Measurements from ENCODE around the gene SMYD3. TPM values are rescaled to one million over a fixed set of nuclear protein-coding genes. Genes with fewer than 3 reads are reported as not detected.

Gene SMYD3
- polyA plus RNA-seq, 1 donor from 2014 or later = 48.6 TPM

- H4K20me1 ChIP-seq (ENCODE audit: insufficient read depth) = no peaks in the 10 kb centered on the region
- H3K9ac ChIP-seq (ENCODE audit: low read length) = no peak overlapping the region
- no peak overlapping the region for H3K27ac ChIP-seq (ENCODE audit: low read length)
- no peaks in the 10 kb centered on the region for H3K79me2 ChIP-seq (replicated peaks; ENCODE audit: insufficient read depth, low read length)
- no peak overlapping the region for H2AFZ ChIP-seq (ENCODE audit: low read depth, low read length)
- H3K9me2 ChIP-seq (ENCODE audit: insufficient read depth, low read length) = no peaks in the 10 kb centered on the region
- H3K4me2 ChIP-seq (ENCODE audit: low read length) = no peak overlapping the region
- no peaks in the 10 kb centered on the region for H3K9me3 ChIP-seq (ENCODE audit: low read length)
- H3K4me3 ChIP-seq (ENCODE audit: low read length) = no peak overlapping the region
- no peaks in the 10 kb centered on the region for H3K36me3 ChIP-seq (ENCODE audit: insufficient read depth, low read length)
- H3K27me3 ChIP-seq (ENCODE audit: insufficient read depth, low read depth, low read length) = no peaks in the 10 kb centered on the region
- H3F3A ChIP-seq (ENCODE audit: insufficient read depth, low read length, poor library complexity, severe bottlenecking) = no peaks in the 10 kb centered on the region
- TF ChIP-seq RAD21 (conservative IDR thresholded peaks at IDR 0.05) (no peak), EP300 (conservative IDR thresholded peaks at IDR 0.05; ENCODE audit: poor library complexity, severe bottlenecking) (no peak), EZH2 (IDR thresholded peaks at IDR 0.05; ENCODE audit: borderline replicate concordance, insufficient read depth, low read length, poor library complexity, severe bottlenecking) (no peak), MXI1 (conservative IDR thresholded peaks at IDR 0.05; ENCODE audit: poor library complexity, severe bottlenecking) (no peak), CTCF (IDR thresholded peaks at IDR 0.05; ENCODE audit: poor library complexity, severe bottlenecking) (no peak), TAF1 (IDR thresholded peaks at IDR 0.05; ENCODE audit: low read depth) (no peak), POLR2AphosphoS5 (IDR thresholded peaks at IDR 0.05) (no peak), SMC3 (conservative IDR thresholded peaks at IDR 0.05; ENCODE audit: poor library complexity) (no peak)
- TF ChIP-seq, protein P1, sequence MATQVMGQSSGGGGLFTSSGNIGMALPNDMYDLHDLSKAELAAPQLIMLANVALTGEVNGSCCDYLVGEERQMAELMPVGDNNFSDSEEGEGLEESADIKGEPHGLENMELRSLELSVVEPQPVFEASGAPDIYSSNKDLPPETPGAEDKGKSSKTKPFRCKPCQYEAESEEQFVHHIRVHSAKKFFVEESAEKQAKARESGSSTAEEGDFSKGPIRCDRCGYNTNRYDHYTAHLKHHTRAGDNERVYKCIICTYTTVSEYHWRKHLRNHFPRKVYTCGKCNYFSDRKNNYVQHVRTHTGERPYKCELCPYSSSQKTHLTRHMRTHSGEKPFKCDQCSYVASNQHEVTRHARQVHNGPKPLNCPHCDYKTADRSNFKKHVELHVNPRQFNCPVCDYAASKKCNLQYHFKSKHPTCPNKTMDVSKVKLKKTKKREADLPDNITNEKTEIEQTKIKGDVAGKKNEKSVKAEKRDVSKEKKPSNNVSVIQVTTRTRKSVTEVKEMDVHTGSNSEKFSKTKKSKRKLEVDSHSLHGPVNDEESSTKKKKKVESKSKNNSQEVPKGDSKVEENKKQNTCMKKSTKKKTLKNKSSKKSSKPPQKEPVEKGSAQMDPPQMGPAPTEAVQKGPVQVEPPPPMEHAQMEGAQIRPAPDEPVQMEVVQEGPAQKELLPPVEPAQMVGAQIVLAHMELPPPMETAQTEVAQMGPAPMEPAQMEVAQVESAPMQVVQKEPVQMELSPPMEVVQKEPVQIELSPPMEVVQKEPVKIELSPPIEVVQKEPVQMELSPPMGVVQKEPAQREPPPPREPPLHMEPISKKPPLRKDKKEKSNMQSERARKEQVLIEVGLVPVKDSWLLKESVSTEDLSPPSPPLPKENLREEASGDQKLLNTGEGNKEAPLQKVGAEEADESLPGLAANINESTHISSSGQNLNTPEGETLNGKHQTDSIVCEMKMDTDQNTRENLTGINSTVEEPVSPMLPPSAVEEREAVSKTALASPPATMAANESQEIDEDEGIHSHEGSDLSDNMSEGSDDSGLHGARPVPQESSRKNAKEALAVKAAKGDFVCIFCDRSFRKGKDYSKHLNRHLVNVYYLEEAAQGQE (IDR thresholded peaks at IDR 0.05; ENCODE audit: borderline replicate concordance) = no peak
These were observed 78.4 kb downstream of the SMYD3 start for GRCh38 chr1:246428542-246429308.

DNA sequence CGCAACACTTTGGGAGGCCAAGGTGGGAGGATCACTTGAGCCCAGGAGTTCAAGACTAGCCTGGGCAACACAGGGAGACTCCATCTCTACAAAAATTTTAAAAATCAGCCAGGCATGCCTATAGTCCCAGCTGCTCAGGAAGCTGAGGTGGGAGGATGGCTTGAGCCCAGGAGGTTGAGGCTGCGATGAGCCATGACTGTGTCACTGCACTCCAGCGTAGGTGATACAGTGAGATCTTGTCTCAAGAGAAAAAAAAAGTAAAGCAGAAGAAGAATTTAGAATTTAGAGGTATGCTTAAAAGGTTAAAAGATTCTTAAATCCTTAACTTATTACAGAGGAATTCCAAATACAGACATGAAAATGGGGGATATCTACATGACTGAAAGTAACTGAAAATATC is 79.5 kb downstream of the SMYD3 start:
- Histone ChIP-seq H2AFZ (ENCODE audit: low read depth, low read length) (no peak overlapping the region), H3K27ac (ENCODE audit: low read length) (no peak overlapping the region), H3F3A (ENCODE audit: insufficient read depth, low read length, poor library complexity, severe bottlenecking) (no peaks in the 10 kb centered on the region), H3K9me3 (ENCODE audit: low read length) (no peaks in the 10 kb centered on the region), H3K9me2 (ENCODE audit: insufficient read depth, low read length) (no peaks in the 10 kb centered on the region), H3K9ac (ENCODE audit: low read length) (no peak overlapping the region), H3K27me3 (ENCODE audit: insufficient read depth, low read depth, low read length) (no peaks in the 10 kb centered on the region), H3K4me2 (ENCODE audit: low read length) (no peak overlapping the region), H3K79me2 (replicated peaks; ENCODE audit: insufficient read depth, low read length) (no peaks in the 10 kb centered on the region), H4K20me1 (ENCODE audit: insufficient read depth) (no peaks in the 10 kb centered on the region), H3K36me3 (ENCODE audit: insufficient read depth, low read length) (no peaks in the 10 kb centered on the region), H3K4me3 (ENCODE audit: low read length) (no peak overlapping the region)
- no peak for TF ChIP-seq TAF1 (IDR thresholded peaks at IDR 0.05; ENCODE audit: low read depth)
- TF ChIP-seq EZH2 (IDR thresholded peaks at IDR 0.05; ENCODE audit: borderline replicate concordance, insufficient read depth, low read length, poor library complexity, severe bottlenecking) = no peak
- no peak for TF ChIP-seq SMC3 (conservative IDR thresholded peaks at IDR 0.05; ENCODE audit: poor library complexity)
- TF ChIP-seq, protein P1 (IDR thresholded peaks at IDR 0.05; ENCODE audit: borderline replicate concordance) = no peak
- no peak for TF ChIP-seq MXI1 (conservative IDR thresholded peaks at IDR 0.05; ENCODE audit: poor library complexity, severe bottlenecking)

Data from neural cell (in vitro differentiated cells).